Fibroblast of skin of right biceps (primary cell): ENCODE results near the gene CTAGE8.
"Not testable (repeated sequence)": the region's sequence is repeated elsewhere in the genome, so short reads cannot be mapped to it uniquely, and the experiment has no call there.

Experiments used
- DNase-seq: peaks from one replicate; pipeline ENCODE4 v3.0.0-alpha.2; 2013

Gene CTAGE8

GRCh38 chr7:144269188-144269587, at the start of gene CTAGE8:
TSS of gene CTAGE8 (minus strand) at chr7:144269288. CDS start at chr7:144269250, 38 bp downstream.
- not testable (repeated sequence) for DNase-seq

- DNase-seq: not testable (repeated sequence)
Observed at GRCh38 chr7:144317537-144317936, 48.4 kb upstream of the CTAGE8 start.

- not testable (repeated sequence) for DNase-seq
Observed at GRCh38 chr7:144311872-144312469, 42.9 kb upstream of the CTAGE8 start, which contains the start of gene OR2A1. TSS of gene OR2A1 (plus strand) at chr7:144312419. CDS start at chr7:144318125, 5,706 bp downstream.

- not testable (repeated sequence) for DNase-seq
Observed at GRCh38 chr7:144311218-144311617, 42.1 kb upstream of the CTAGE8 start.

GRCh38 chr7:144309702-144310101, 40.6 kb upstream of the CTAGE8 start:
- DNase-seq: not testable (repeated sequence)

GRCh38 chr7:144305156-144305555, 36.1 kb upstream of the CTAGE8 start:
- DNase-seq: not testable (repeated sequence)

- not testable (repeated sequence) for DNase-seq
Observed at GRCh38 chr7:144303607-144304006, 34.5 kb upstream of the CTAGE8 start.

GRCh38 chr7:144302578-144303303, 33.7 kb upstream of the CTAGE8 start:
- not testable (repeated sequence) for DNase-seq

- not testable (repeated sequence) for DNase-seq
Observed at GRCh38 chr7:144293794-144294499, 24.9 kb upstream of the CTAGE8 start.

- DNase-seq: not testable (repeated sequence)
Observed at GRCh38 chr7:144292384-144293161, 23.5 kb upstream of the CTAGE8 start.

GRCh38 chr7:144291607-144292006, 22.5 kb upstream of the CTAGE8 start:
- DNase-seq: not testable (repeated sequence)

- not testable (repeated sequence) for DNase-seq
Observed at GRCh38 chr7:144287171-144287784, 18.2 kb upstream of the CTAGE8 start.

- not testable (repeated sequence) for DNase-seq
Observed at GRCh38 chr7:144283716-144284115, 14.6 kb upstream of the CTAGE8 start.

- not testable (repeated sequence) for DNase-seq
Observed at GRCh38 chr7:144282490-144282889, 13.4 kb upstream of the CTAGE8 start.

GRCh38 chr7:144281981-144282380, 12.9 kb upstream of the CTAGE8 start:
- DNase-seq: not testable (repeated sequence)

GRCh38 chr7:144280010-144280409, 10.9 kb upstream of the CTAGE8 start:
- not testable (repeated sequence) for DNase-seq

- DNase-seq: not testable (repeated sequence)
Observed at GRCh38 chr7:144275281-144275680, 6.2 kb upstream of the CTAGE8 start.

- DNase-seq: not testable (repeated sequence)
Observed at GRCh38 chr7:144264692-144265091, 4.4 kb downstream of the CTAGE8 start, which contains the start of gene OR2A7. TSS of gene OR2A7 (minus strand) at chr7:144264792. CDS start at chr7:144259628, 5,164 bp downstream.

GRCh38 chr7:144262128-144262527, 7.0 kb downstream of the CTAGE8 start:
- not testable (repeated sequence) for DNase-seq

GRCh38 chr7:144259067-144259466, 10.0 kb downstream of the CTAGE8 start:
- not testable (repeated sequence) for DNase-seq

- no peak for DNase-seq
Observed at GRCh38 chr7:144256112-144256511, 13.0 kb downstream of the CTAGE8 start.

GRCh38 chr7:144255471-144255897, 13.6 kb downstream of the CTAGE8 start:
- DNase-seq: no peak
